ENCODE measurements around the gene OXT. TPM values are rescaled to one million over a fixed set of nuclear protein-coding genes. Genes with fewer than 3 reads are reported as not detected.

OXT gene
- total RNA-seq, 1 donor from 2014 or later = not detected

DNA sequence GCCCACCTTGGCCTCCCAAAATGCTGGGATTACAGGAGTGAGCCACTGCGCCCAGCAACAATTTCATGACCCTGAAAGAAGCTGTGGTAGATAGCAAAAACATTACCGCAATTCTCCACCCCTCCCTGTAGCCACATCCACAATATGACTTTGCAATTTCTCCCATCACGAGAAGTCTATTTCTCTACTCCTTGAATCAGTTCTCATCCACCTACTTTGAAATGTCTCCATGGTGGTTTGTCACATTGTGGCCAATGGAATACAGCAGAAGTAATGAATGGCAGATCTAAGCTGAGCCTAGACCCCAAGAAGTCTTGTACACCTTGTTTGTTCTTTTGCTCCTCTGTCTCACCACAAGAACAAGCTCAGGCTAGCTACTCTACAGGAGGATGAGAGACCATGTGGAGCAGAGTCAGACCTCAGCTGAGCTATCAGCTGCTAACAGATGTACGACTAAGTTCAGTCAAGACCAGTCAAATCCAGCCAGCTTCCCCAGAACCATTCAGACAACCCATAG, 6.3 kb downstream of the OXT start:
- TF ChIP-seq, protein P1, sequence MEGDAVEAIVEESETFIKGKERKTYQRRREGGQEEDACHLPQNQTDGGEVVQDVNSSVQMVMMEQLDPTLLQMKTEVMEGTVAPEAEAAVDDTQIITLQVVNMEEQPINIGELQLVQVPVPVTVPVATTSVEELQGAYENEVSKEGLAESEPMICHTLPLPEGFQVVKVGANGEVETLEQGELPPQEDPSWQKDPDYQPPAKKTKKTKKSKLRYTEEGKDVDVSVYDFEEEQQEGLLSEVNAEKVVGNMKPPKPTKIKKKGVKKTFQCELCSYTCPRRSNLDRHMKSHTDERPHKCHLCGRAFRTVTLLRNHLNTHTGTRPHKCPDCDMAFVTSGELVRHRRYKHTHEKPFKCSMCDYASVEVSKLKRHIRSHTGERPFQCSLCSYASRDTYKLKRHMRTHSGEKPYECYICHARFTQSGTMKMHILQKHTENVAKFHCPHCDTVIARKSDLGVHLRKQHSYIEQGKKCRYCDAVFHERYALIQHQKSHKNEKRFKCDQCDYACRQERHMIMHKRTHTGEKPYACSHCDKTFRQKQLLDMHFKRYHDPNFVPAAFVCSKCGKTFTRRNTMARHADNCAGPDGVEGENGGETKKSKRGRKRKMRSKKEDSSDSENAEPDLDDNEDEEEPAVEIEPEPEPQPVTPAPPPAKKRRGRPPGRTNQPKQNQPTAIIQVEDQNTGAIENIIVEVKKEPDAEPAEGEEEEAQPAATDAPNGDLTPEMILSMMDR (IDR thresholded peaks at IDR 0.05) = no peak
- Mint-ChIP-seq H3K4me3 (ENCODE audit: unreplicated experiment) (no peak overlapping the region), H3K9me3 (ENCODE audit: unreplicated experiment) (no peaks in the 10 kb centered on the region), H3K27ac (ENCODE audit: unreplicated experiment) (no peak overlapping the region), H3K27me3 (ENCODE audit: unreplicated experiment) (peaks cover 44% of the 10 kb centered on the region), H3K36me3 (ENCODE audit: unreplicated experiment) (no peaks in the 10 kb centered on the region), H3K4me1 (ENCODE audit: unreplicated experiment) (no peaks in the 10 kb centered on the region)
- DNase-seq (ENCODE audit: extremely low spot score, unreplicated experiment) = no peak

DNA sequence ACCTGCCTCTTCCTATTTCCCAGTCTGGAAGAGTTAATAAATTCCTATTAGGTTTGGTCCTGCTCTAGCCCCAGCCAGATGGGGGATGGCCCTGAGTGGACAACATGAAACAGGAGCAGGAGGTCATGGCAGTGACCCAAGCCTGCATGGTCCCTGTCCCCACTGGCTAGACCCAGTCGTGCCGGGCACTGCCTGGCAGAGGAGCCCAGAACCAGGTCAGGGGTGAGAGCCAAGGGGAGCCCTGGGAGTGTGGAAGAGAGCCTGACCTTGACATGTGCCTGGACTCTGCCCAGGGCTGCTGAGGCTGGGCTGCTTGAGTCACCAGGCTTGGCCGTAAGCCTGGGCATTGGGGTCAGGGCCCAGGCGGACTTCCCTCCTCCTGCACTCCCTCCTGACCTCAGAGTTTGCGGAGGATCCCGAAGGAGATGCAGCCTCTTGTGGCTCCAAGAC, 9.5 kb downstream of the OXT start:
- Mint-ChIP-seq H3K27ac (ENCODE audit: unreplicated experiment) (no peak overlapping the region), H3K9me3 (ENCODE audit: unreplicated experiment) (no peaks in the 10 kb centered on the region), H3K4me1 (ENCODE audit: unreplicated experiment) (peaks cover 3% of the 10 kb centered on the region), H3K36me3 (ENCODE audit: unreplicated experiment) (no peaks in the 10 kb centered on the region), H3K4me3 (ENCODE audit: unreplicated experiment) (no peak overlapping the region), H3K27me3 (ENCODE audit: unreplicated experiment) (peaks cover 57% of the 10 kb centered on the region)
- TF ChIP-seq, protein P1 (IDR thresholded peaks at IDR 0.05) = no peak
- no peak for DNase-seq (ENCODE audit: extremely low spot score, unreplicated experiment)

GRCh38 chr20:3081641-3082040, 10.2 kb downstream of the OXT start:
- peaks cover 57% of the 10 kb centered on the region for H3K27me3 Mint-ChIP-seq (ENCODE audit: unreplicated experiment)
- DNase-seq (ENCODE audit: extremely low spot score, unreplicated experiment) = no peak
- no peaks in the 10 kb centered on the region for H3K36me3 Mint-ChIP-seq (ENCODE audit: unreplicated experiment)
- TF ChIP-seq, protein P1 (IDR thresholded peaks at IDR 0.05) = no peak
- no peaks in the 10 kb centered on the region for H3K9me3 Mint-ChIP-seq (ENCODE audit: unreplicated experiment)
- H3K4me1 Mint-ChIP-seq (ENCODE audit: unreplicated experiment) = peaks cover 3% of the 10 kb centered on the region
- no peak overlapping the region for H3K27ac Mint-ChIP-seq (ENCODE audit: unreplicated experiment)
- peak overlapping the region; percentile 44 for H3K4me3 Mint-ChIP-seq (ENCODE audit: unreplicated experiment)

DNA sequence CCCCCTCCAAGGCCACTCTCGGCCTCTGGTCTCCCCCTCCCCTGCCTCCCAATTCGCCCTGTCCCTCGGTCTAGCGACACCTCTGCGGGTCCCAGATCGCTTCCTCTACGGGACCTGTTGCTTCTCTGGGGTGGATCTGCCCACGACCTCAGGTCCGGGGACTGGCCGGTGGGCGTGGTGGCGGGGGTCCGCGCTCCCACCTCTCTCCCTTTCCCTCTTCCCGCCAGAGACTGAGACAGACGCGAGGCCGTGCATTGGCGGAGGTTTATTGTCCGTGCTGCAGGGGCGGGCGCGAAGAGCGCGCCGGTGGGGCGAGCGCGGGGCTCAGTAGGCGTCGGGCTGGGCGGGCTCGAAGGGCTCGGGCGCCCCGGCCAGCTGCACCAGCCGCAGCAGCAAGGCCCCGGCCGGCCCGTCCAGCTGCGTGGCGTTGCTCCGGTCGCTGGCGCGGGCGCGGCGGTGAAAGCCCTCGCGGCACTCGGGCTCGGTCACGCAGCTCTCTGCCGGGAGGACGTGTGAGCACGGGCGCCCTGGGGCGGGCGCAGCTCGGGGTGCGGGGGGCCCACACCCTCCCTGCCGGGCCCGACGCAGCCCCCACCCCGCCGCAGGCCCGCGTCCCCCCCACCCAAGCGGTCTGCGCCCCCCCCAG, 11.0 kb downstream of the OXT start:
- peaks cover 3% of the 10 kb centered on the region for H3K4me1 Mint-ChIP-seq (ENCODE audit: unreplicated experiment)
- H3K9me3 Mint-ChIP-seq (ENCODE audit: unreplicated experiment) = no peaks in the 10 kb centered on the region
- TF ChIP-seq, protein P1 (IDR thresholded peaks at IDR 0.05) = no peak
- DNase-seq (ENCODE audit: extremely low spot score, unreplicated experiment) = no peak
- peak overlapping the region; percentile 44 for H3K4me3 Mint-ChIP-seq (ENCODE audit: unreplicated experiment)
- H3K27me3 Mint-ChIP-seq (ENCODE audit: unreplicated experiment) = peaks cover 57% of the 10 kb centered on the region
- H3K27ac Mint-ChIP-seq (ENCODE audit: unreplicated experiment) = no peak overlapping the region
- no peaks in the 10 kb centered on the region for H3K36me3 Mint-ChIP-seq (ENCODE audit: unreplicated experiment)
